GM06990 (cell line): ENCODE data around the gene ANO4.

Source experiments
- DNase-seq: peaks from one replicate; pipeline ENCODE4 v3.0.0-alpha.2; 2011; ENCODE audit not compliant: insufficient read length; ENCODE audit errors: extremely low read depth
- H3K27me3 ChIP-seq: replicated peaks from 2 replicates; pipeline ENCODE4 v1.6.0; 2011; ENCODE audit warnings: low read length; ENCODE audit not compliant: control insufficient read depth, insufficient read depth
- H3K36me3 ChIP-seq: 2 replicates; pipeline ENCODE4 v1.5.1; 2011; ENCODE audit warnings: low read length; ENCODE audit not compliant: control insufficient read depth, insufficient read depth
- H3K4me3 ChIP-seq: replicated peaks from 2 replicates; pipeline ENCODE4 v1.5.1; 2011; ENCODE audit warnings: low read depth, mild to moderate bottlenecking, control low read depth, low read length
- CTCF ChIP-seq: IDR thresholded peaks from 2 replicates; pipeline ENCODE4 v1.5.1; 2011; ENCODE audit warnings: low read length, control low read depth, mild to moderate bottlenecking, inconsistent platforms; ENCODE audit not compliant: insufficient read depth, poor library complexity, severe bottlenecking

Gene ANO4

GRCh38 chr12:100790552-100790951 is 4.0 kb upstream of the ANO4 start:
- H3K4me3 ChIP-seq = no peak overlapping the region
- no peak for TF ChIP-seq CTCF
- H3K36me3 ChIP-seq = no peaks in the 10 kb centered on the region
- DNase-seq = no peak
- H3K27me3 ChIP-seq = peaks cover 2% of the 10 kb centered on the region

- no peaks in the 10 kb centered on the region for H3K36me3 ChIP-seq
- no peak for DNase-seq
- no peak overlapping the region for H3K4me3 ChIP-seq
- peaks cover 2% of the 10 kb centered on the region for H3K27me3 ChIP-seq
- TF ChIP-seq CTCF = no peak
Measured at GRCh38 chr12:100793182-100793581, 1.4 kb upstream of the ANO4 start.

- peaks cover 2% of the 10 kb centered on the region for H3K27me3 ChIP-seq
- H3K36me3 ChIP-seq = no peaks in the 10 kb centered on the region
- TF ChIP-seq CTCF = no peak
- no peak overlapping the region for H3K4me3 ChIP-seq
- no peak for DNase-seq
Measured at GRCh38 chr12:100795174-100795799, 711 bp downstream of the ANO4 start.

GRCh38 chr12:100795800-100796179 is 1.2 kb downstream of the ANO4 start:
- Histone ChIP-seq H3K4me3 (no peak overlapping the region), H3K36me3 (no peaks in the 10 kb centered on the region), H3K27me3 (peaks cover 2% of the 10 kb centered on the region)
- no peak for DNase-seq
- no peak for TF ChIP-seq CTCF

GRCh38 chr12:100796621-100797020 is 2.0 kb downstream of the ANO4 start:
- Histone ChIP-seq H3K27me3 (peaks cover 2% of the 10 kb centered on the region), H3K36me3 (no peaks in the 10 kb centered on the region), H3K4me3 (no peak overlapping the region)
- DNase-seq = no peak
- no peak for TF ChIP-seq CTCF

- H3K36me3 ChIP-seq = no peaks in the 10 kb centered on the region
- no peak overlapping the region for H3K4me3 ChIP-seq
- no peak for TF ChIP-seq CTCF
- DNase-seq = no peak
- peaks cover 2% of the 10 kb centered on the region for H3K27me3 ChIP-seq
Measured at GRCh38 chr12:100797246-100797645, 2.7 kb downstream of the ANO4 start.
